GM13976 (cell line): ENCODE data around the gene KHDRBS1.

Source experiments
- DNase-seq: peaks from one replicate; pipeline ENCODE4 v3.0.0; 2012; ENCODE audit warnings: low spot score
- in situ Hi-C: fragments of 300-500 bp; cut with MboI; formaldehyde crosslinking; loops from one replicate; pipeline ENCODE4 v1.12.0; 2022; ENCODE audit warnings: low sequenced_read_pairs, mixed read lengths, inconsistent platforms; ENCODE audit not compliant: unreplicated experiment
- TF ChIP-seq, protein P1 (sequence below): IDR thresholded peaks from 2 replicates; pipeline ENCODE4 v1.5.1; 2012; ENCODE audit warnings: borderline replicate concordance, mild to moderate bottlenecking; ENCODE audit not compliant: insufficient read depth; ENCODE audit errors: extremely low read depth, missing control alignments, control extremely low read depth

KHDRBS1 gene

DNA sequence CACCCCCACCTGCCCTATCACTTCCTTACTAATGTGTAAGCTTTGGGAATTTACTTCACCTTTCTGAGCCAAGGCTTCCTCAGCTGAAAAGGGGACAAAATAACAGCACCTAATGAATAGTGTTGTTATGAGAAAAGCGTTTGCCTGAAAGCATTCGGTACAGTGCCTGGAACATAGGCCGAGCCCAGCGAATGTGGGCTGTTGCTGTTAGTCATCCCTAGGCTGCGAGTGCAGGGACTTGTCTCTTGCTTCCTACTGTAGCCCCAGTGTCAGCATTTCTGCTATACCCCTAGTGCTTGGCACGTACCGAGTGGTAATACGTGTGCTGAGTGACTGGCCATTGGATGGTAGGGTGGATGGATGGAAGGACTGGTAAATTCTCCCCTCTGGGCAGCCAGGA, 77.5 kb downstream of the KHDRBS1 start:
- in situ Hi-C loops, result no loop called here
- TF ChIP-seq, protein P1, sequence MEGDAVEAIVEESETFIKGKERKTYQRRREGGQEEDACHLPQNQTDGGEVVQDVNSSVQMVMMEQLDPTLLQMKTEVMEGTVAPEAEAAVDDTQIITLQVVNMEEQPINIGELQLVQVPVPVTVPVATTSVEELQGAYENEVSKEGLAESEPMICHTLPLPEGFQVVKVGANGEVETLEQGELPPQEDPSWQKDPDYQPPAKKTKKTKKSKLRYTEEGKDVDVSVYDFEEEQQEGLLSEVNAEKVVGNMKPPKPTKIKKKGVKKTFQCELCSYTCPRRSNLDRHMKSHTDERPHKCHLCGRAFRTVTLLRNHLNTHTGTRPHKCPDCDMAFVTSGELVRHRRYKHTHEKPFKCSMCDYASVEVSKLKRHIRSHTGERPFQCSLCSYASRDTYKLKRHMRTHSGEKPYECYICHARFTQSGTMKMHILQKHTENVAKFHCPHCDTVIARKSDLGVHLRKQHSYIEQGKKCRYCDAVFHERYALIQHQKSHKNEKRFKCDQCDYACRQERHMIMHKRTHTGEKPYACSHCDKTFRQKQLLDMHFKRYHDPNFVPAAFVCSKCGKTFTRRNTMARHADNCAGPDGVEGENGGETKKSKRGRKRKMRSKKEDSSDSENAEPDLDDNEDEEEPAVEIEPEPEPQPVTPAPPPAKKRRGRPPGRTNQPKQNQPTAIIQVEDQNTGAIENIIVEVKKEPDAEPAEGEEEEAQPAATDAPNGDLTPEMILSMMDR, result no peak
- DNase-seq, result no peak

DNA sequence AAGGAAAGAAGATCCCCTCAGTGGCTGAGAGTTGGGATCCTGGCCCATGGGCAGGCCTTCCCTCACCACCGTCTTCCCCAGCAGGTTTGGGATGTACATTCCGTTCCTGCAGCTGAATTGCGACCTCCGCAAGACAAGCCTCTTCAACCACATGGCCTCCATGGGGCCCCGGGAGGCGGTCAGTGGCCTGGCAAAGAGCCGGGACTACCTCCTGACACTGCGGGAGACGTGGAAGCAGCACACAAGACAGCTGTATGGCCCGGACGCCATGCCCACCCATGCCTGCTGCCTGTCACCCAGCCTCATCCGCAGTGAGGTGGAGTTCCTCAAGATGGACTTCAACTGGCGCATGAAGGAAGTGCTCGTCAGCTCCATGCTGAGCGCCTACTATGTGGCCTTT, 77.9 kb downstream of the KHDRBS1 start:
- TF ChIP-seq, protein P1, result no peak
- no peak for DNase-seq
- in situ Hi-C loops, result no loop called here
